ENCODE results near the gene VIPR2.
A peak's percentile ranks its signal among the peaks of the same experiment; 100 is the strongest.

DNA sequence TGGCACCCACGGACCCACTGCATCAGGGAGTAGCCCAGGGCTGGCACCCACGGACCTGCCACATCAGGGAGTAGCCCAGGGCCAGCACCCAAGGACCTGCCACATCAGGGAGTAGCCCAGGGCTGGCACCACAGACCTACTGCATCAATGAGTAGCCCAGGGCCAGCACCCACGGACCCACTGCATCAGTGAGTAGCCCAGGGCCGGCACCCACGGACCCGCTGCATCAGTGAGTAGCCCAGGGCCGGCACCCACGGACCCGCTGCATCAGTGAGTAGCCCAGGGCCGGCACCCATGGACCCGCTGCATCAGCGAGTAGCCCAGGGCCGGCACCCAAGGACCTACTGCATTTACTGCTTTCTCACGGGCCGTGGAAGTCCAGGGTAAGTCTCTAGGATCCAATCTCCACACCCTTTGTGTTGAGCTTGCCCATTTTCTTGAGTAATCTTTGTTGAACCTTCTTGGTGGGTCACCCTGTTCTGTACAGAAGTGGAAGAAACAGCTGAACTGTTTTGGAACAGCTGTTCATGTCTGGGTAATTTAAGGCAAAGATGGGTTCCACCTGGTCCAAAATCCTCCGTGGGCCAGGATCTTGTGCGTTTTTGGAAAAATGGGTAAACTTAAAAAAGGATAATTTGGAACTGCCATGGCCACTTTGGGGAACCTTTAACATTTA lies 69.0 kb downstream of the VIPR2 start:
- TF ChIP-seq, protein P1, sequence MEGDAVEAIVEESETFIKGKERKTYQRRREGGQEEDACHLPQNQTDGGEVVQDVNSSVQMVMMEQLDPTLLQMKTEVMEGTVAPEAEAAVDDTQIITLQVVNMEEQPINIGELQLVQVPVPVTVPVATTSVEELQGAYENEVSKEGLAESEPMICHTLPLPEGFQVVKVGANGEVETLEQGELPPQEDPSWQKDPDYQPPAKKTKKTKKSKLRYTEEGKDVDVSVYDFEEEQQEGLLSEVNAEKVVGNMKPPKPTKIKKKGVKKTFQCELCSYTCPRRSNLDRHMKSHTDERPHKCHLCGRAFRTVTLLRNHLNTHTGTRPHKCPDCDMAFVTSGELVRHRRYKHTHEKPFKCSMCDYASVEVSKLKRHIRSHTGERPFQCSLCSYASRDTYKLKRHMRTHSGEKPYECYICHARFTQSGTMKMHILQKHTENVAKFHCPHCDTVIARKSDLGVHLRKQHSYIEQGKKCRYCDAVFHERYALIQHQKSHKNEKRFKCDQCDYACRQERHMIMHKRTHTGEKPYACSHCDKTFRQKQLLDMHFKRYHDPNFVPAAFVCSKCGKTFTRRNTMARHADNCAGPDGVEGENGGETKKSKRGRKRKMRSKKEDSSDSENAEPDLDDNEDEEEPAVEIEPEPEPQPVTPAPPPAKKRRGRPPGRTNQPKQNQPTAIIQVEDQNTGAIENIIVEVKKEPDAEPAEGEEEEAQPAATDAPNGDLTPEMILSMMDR (IDR thresholded peaks at IDR 0.05): no peak
- TF ChIP-seq POLR2AphosphoS5 (IDR thresholded peaks at IDR 0.05) (peak; percentile 24 to 49 (median 30)), EP300 (IDR thresholded peaks at IDR 0.05; ENCODE audit: low read depth) (no peak)
